MM.1S (cell line): ENCODE measurements around the gene DSCAML1.

Source experiments
- CTCF ChIP-seq: fragments of 300-600 bp; sonication (generic); IDR thresholded peaks from 2 replicates; pipeline ENCODE4 v1.5.1; 2016; ENCODE audit warnings: antibody characterized with exemption, low read length, mixed read lengths
- EZH2phosphoT487 ChIP-seq: fragments of 300-600 bp; sonication (generic); IDR thresholded peaks from 2 replicates; pipeline ENCODE4 v1.6.1; 2018; ENCODE audit warnings: antibody characterized with exemption, low read length

DNA sequence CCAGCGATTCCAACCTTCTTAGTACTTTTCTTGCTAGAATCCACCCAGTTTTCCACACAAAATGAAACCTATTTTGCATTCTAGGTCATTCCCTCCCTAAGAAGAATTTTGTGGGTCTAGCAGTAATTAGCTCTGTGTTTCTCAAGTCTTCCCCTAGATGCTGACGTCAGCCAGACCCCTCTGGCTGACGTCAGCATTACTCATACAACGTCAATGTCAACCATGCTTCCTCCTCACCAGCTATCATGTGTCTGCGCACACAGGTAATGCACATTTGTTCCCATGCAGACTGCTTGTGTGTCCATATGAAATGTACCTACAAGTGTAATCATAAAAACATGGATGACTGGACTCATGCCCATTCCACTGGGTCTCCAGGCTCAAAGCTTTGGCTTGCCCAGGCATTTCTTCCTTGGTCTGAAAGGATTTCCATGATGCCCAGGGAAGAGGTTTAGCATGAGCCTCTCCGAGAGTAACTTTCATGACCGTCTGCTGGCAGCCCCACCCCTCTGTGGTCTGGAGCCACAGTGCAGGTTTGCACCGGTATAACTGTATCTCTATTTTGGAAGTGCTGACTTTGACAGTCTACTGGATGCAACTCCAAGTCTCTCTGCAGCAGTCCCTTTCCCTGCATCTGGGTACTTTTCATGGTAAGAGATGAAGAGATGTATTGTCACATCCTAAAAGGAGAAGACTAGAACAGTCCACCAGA is 58.6 kb downstream of the DSCAML1 start:
- no peak for TF ChIP-seq CTCF
- TF ChIP-seq EZH2phosphoT487: no peak
